ENCODE measurements around the gene SNRPA1. TPM values are rescaled to one million over a fixed set of nuclear protein-coding genes. Genes with fewer than 3 reads are reported as not detected.
A peak's percentile ranks its signal among the peaks of the same experiment; 100 is the strongest.

SNRPA1 gene
- total and polyA plus RNA-seq, 2 of the 13 experiments (the other 11 are each of a cell fraction or from before 2014, with no cell fraction given) = 41.2 to 108 TPM

DNA sequence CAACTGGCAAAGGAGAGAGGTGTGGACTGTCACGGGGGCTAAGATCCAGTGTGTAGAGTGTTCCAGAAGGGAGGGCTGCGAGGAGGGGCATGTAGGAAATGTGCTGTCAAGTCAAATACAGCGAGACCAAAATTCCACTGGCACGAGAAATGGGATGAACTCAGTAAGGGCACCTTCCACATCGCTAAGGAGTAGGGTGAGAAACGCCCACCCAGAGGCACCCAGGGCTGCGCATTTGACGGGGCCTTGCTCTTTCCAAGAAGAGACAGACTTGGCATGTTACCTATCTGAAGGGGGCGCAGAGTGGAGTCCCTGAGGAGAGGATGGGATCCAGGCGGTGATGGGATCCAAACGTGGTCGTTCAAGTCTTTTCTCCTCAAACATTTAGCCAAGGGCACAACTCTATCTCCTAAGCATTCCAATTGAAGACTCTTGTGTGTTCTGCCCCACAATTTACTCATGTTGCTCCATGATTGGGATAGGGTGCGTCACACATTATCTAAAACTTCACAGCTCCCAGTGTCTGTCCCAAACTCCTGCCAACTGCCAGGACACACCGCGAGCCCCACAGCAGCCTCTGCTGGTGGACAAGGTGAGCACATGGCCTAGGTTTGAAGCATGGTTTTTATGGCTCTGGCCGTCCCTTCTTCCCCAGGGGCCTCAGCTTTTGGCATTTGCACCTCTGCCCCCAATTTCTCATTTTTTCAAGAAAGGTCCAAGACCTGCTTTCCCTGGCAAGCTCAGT, 25.4 kb downstream of the SNRPA1 start (continued):
- TF ChIP-seq, protein P1, sequence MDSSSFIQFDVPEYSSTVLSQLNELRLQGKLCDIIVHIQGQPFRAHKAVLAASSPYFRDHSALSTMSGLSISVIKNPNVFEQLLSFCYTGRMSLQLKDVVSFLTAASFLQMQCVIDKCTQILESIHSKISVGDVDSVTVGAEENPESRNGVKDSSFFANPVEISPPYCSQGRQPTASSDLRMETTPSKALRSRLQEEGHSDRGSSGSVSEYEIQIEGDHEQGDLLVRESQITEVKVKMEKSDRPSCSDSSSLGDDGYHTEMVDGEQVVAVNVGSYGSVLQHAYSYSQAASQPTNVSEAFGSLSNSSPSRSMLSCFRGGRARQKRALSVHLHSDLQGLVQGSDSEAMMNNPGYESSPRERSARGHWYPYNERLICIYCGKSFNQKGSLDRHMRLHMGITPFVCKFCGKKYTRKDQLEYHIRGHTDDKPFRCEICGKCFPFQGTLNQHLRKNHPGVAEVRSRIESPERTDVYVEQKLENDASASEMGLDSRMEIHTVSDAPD (CRISPR knock-in tag; IDR thresholded peaks at IDR 0.05) = no peak
- no peak for TF ChIP-seq ZNF550 (CRISPR knock-in tag; IDR thresholded peaks at IDR 0.05; ENCODE audit: borderline replicate concordance)
- TF ChIP-seq, protein P2, sequence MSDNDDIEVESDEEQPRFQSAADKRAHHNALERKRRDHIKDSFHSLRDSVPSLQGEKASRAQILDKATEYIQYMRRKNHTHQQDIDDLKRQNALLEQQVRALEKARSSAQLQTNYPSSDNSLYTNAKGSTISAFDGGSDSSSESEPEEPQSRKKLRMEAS (IDR thresholded peaks at IDR 0.05) = peak; percentile 54; the same call in 1 of the 2 replicates
- TF ChIP-seq RBFOX2 (IDR thresholded peaks at IDR 0.05; ENCODE audit: low read depth, low read length) = peak; percentile 52
- no peak for TF ChIP-seq NKX3-1 (CRISPR knock-in tag; IDR thresholded peaks at IDR 0.05)
- TF ChIP-seq, protein P3, sequence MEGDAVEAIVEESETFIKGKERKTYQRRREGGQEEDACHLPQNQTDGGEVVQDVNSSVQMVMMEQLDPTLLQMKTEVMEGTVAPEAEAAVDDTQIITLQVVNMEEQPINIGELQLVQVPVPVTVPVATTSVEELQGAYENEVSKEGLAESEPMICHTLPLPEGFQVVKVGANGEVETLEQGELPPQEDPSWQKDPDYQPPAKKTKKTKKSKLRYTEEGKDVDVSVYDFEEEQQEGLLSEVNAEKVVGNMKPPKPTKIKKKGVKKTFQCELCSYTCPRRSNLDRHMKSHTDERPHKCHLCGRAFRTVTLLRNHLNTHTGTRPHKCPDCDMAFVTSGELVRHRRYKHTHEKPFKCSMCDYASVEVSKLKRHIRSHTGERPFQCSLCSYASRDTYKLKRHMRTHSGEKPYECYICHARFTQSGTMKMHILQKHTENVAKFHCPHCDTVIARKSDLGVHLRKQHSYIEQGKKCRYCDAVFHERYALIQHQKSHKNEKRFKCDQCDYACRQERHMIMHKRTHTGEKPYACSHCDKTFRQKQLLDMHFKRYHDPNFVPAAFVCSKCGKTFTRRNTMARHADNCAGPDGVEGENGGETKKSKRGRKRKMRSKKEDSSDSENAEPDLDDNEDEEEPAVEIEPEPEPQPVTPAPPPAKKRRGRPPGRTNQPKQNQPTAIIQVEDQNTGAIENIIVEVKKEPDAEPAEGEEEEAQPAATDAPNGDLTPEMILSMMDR (CRISPR knock-in tag; IDR thresholded peaks at IDR 0.05) = peak; percentile 63
- peak in 1 of 2 experiments; percentile 29; a peak in 1 of 4 replicates for TF ChIP-seq POLR2A (IDR thresholded peaks at IDR 0.05; ENCODE audit: insufficient read depth in 1 of 2, low read depth in 2 of 2, low read length in 2 of 2)
- TF ChIP-seq ZBTB38 (CRISPR knock-in tag; IDR thresholded peaks at IDR 0.05) = peak; percentile 28; the same call in 1 of the 2 replicates
- TF ChIP-seq POLR2G (IDR thresholded peaks at IDR 0.05; ENCODE audit: low read depth, low read length) = peak; percentile 52; the same call in 1 of the 2 replicates
- TF ChIP-seq MYC (CRISPR knock-in tag; IDR thresholded peaks at IDR 0.05; ENCODE audit: borderline replicate concordance) = peak; percentile 74; the same call in 1 of the 2 replicates

All from HepG2 (cell line).